ENCODE data around the gene SIK3. TPM values are rescaled to one million over a fixed set of nuclear protein-coding genes. Genes with fewer than 3 reads are reported as not detected.

Gene SIK3
- total RNA-seq, 1 experiment from 2014 or later, result 33.3 TPM

- DNase-seq (ENCODE audit: unreplicated experiment), result no peak
- H3K27me3 Mint-ChIP-seq (ENCODE audit: insufficient read depth, unreplicated experiment), result no peaks in the 10 kb centered on the region
- no peak overlapping the region for H3K27ac Mint-ChIP-seq (ENCODE audit: low read depth, unreplicated experiment)
- no peak overlapping the region for H3K4me3 Mint-ChIP-seq (ENCODE audit: unreplicated experiment)
- no peak for TF ChIP-seq CTCF (IDR thresholded peaks at IDR 0.05; ENCODE audit: unreplicated experiment)
- H3K4me1 Mint-ChIP-seq (ENCODE audit: insufficient read depth, unreplicated experiment), result peaks cover 11% of the 10 kb centered on the region
- intact Hi-C loops (cut with micrococcal nuclease), result no loop called here
- POLR2A ChIA-PET, result no interaction called here
- no peaks in the 10 kb centered on the region for H3K9me3 Mint-ChIP-seq (ENCODE audit: unreplicated experiment)
- H3K36me3 Mint-ChIP-seq (ENCODE audit: insufficient read depth, unreplicated experiment), result peaks cover 56% of the 10 kb centered on the region
- BruUV-seq (replicated peaks), result TSS peak; percentile 21
- CTCF ChIA-PET, result interaction anchor here (1.0 to 1.8 kb wide), 3 partner anchors 22 to 24 kb away, joined by 3 to 7 read pairs (median 6); no protein-coding TSS in a partner anchor
Measured at GRCh38 chr11:116857936-116858335, 240.3 kb downstream of the SIK3 start.

GRCh38 chr11:116857316-116857715 is 240.9 kb downstream of the SIK3 start:
- peaks cover 18% of the 10 kb centered on the region for H3K4me1 Mint-ChIP-seq (ENCODE audit: insufficient read depth, unreplicated experiment)
- H3K9me3 Mint-ChIP-seq (ENCODE audit: unreplicated experiment), result no peaks in the 10 kb centered on the region
- DNase-seq (ENCODE audit: unreplicated experiment), result no peak
- no peak for TF ChIP-seq CTCF (IDR thresholded peaks at IDR 0.05; ENCODE audit: unreplicated experiment)
- H3K27me3 Mint-ChIP-seq (ENCODE audit: insufficient read depth, unreplicated experiment), result no peaks in the 10 kb centered on the region
- intact Hi-C loops (cut with micrococcal nuclease), result no loop called here
- CTCF ChIA-PET, result interaction anchor here (0.6 to 1.8 kb wide), 3 partner anchors 21 to 24 kb away, joined by 3 to 7 read pairs (median 6); no protein-coding TSS in a partner anchor
- H3K36me3 Mint-ChIP-seq (ENCODE audit: insufficient read depth, unreplicated experiment), result peaks cover 56% of the 10 kb centered on the region
- no TSS peak for BruUV-seq (replicated peaks)
- H3K4me3 Mint-ChIP-seq (ENCODE audit: unreplicated experiment), result no peak overlapping the region
- POLR2A ChIA-PET, result no interaction called here
- H3K27ac Mint-ChIP-seq (ENCODE audit: low read depth, unreplicated experiment), result no peak overlapping the region

GRCh38 chr11:116856423-116856822 is 241.8 kb downstream of the SIK3 start:
- no peak for TF ChIP-seq CTCF (IDR thresholded peaks at IDR 0.05; ENCODE audit: unreplicated experiment)
- no peak for DNase-seq (ENCODE audit: unreplicated experiment)
- Mint-ChIP-seq H3K36me3 (ENCODE audit: insufficient read depth, unreplicated experiment) (peaks cover 49% of the 10 kb centered on the region), H3K9me3 (ENCODE audit: unreplicated experiment) (no peaks in the 10 kb centered on the region), H3K4me1 (ENCODE audit: insufficient read depth, unreplicated experiment) (peaks cover 18% of the 10 kb centered on the region), H3K4me3 (ENCODE audit: unreplicated experiment) (no peak overlapping the region), H3K27ac (ENCODE audit: low read depth, unreplicated experiment) (no peak overlapping the region), H3K27me3 (ENCODE audit: insufficient read depth, unreplicated experiment) (no peaks in the 10 kb centered on the region)
- intact Hi-C loops (cut with micrococcal nuclease), result no loop called here
- ChIA-PET CTCF (interaction anchor here (1.1 kb wide), 1 partner anchor 250 kb away, joined by 4 read pairs; no protein-coding TSS in a partner anchor), POLR2A (no interaction called here)
- BruUV-seq (replicated peaks), result no TSS peak

GRCh38 chr11:116855413-116855812 is 242.8 kb downstream of the SIK3 start:
- no TSS peak for BruUV-seq (replicated peaks)
- CTCF ChIA-PET, result interaction anchor here (1.2 to 5.3 kb wide), 2 partner anchors 19 to 251 kb away, joined by 3 to 24 read pairs; partner anchors contain the start of gene APOA1
- H3K27me3 Mint-ChIP-seq (ENCODE audit: insufficient read depth, unreplicated experiment), result no peaks in the 10 kb centered on the region
- peaks cover 43% of the 10 kb centered on the region for H3K36me3 Mint-ChIP-seq (ENCODE audit: insufficient read depth, unreplicated experiment)
- POLR2A ChIA-PET, result interaction anchor here (0.6 kb wide), 1 partner anchor 169 kb away, joined by 3 read pairs; no protein-coding TSS in a partner anchor
- H3K27ac Mint-ChIP-seq (ENCODE audit: low read depth, unreplicated experiment), result no peak overlapping the region
- TF ChIP-seq CTCF (IDR thresholded peaks at IDR 0.05; ENCODE audit: unreplicated experiment), result no peak
- peaks cover 18% of the 10 kb centered on the region for H3K4me1 Mint-ChIP-seq (ENCODE audit: insufficient read depth, unreplicated experiment)
- H3K9me3 Mint-ChIP-seq (ENCODE audit: unreplicated experiment), result no peaks in the 10 kb centered on the region
- intact Hi-C loops (cut with micrococcal nuclease), result no loop called here
- DNase-seq (ENCODE audit: unreplicated experiment), result no peak
- no peak overlapping the region for H3K4me3 Mint-ChIP-seq (ENCODE audit: unreplicated experiment)
